Measurements from ENCODE around the gene NFATC2.

- TF ChIP-seq POLR2AphosphoS5 (IDR thresholded peaks at IDR 0.05): no peak
- TF ChIP-seq CTCF (IDR thresholded peaks at IDR 0.05): no peak
- no peak for TF ChIP-seq POLR2A (IDR thresholded peaks at IDR 0.05)
Measured at GRCh38 chr20:51500936-51501335, 41.6 kb downstream of the NFATC2 start.
